Superior temporal gyrus (tissue), 1 donor: ENCODE results near the gene ALKBH4.
A peak's percentile ranks its signal among the peaks of the same experiment; 100 is the strongest.
"Not testable (repeated sequence)": the region's sequence is repeated elsewhere in the genome, so short reads cannot be mapped to it uniquely, and the experiment has no call there.

Source experiments
- DNase-seq: peaks from one replicate; pipeline ENCODE4 v3.0.0-alpha.2; 2016; ENCODE audit errors: extremely low spot score

The ALKBH4 gene

DNA sequence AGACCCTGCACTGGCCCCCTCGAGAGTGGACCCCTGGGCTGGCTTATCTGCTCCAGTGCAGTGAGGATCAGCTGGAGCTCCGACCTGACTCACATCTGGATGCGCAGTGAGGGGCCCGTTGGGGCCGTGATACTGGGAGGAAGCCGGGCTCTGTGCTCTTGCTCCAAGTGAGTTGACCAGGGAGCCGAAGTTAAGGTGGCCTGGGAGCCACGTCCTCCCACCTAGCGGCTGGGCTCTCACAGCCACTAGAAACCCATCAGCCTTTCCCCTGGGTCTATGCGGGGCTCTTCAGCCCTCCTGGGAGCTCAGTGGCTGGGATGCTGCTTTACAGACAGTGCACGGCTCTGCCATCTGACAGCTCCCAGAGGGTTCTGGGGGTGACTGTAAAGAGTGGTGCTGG is 9.1 kb downstream of the ALKBH4 start:
- no peak for DNase-seq

DNA sequence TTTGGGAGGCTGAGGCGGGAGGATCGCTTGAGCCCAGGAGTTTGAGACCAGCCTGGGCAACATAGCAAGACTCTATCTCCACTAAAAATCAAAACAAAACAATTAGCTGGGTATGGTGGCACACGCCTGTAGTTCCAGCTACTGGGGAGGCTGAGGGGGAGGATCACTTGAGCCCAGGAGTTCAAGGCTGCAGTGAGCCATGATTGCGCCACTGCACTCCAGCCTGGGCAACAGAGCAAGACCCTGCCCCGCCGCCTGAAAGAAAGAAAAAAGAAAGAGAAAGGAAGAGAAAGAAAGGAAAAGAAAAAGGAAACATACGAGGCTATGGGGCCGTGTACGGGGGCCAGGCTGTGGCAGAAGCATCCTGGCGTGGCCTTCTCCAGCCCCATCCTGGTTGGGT is 9.7 kb downstream of the ALKBH4 start:
- DNase-seq = not testable (repeated sequence)

- no peak for DNase-seq
Observed at GRCh38 chr7:102454468-102454867, 10.2 kb downstream of the ALKBH4 start.

GRCh38 chr7:102453319-102453718 is 11.3 kb downstream of the ALKBH4 start:
- no peak for DNase-seq

DNA sequence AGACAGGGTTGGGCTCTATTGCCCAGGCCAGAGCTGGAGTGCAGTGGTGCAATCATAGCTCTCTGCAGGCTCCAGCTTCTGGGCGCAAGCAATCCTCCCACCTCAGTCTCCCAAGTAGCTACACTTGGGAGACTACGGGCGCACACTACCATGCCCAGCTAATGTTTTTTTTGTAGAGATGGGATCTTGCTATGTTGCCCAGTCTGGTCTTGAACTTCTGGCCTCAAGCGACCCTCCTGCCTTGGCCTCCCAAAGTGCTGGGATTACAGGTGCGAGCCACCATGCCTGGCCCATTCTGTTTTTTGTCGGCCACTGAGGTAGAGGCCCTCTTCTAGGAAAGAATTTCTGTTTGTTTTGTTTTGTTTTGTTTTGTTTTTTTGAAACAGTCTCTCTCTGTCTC is 12.2 kb downstream of the ALKBH4 start:
- DNase-seq = no peak

DNA sequence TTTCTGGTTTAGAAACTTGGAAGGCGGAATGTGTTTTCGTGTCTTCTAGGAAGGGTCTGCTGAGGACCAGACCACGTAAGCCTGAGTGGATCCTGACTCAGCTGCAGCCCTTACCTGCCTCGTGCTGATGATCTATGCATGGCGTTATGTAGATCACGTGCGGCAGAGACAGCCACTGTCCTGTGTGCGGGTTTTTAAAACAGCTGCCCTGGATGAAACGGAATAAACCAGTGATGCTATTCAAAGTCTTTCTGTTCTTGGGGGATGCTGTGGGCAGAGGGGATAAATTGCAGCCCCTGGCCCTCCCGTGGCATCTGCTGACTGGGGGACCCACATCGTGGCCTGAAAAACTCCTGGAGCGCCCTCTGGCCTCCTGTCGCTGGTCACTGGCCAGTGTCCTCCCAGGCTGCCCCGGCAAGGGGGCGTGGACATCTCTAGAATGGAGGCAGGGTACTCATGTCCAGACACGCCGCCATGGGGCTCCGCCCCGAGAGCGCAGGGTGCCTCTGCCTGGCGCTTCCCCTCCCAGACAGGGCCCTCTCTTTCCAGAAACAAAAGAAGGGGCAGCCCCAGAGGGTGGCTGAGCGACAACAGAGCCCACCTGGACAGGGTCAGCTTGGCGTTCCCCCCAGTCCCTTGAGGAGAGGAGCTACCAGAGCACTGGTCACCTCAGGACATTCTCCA is 13.2 kb downstream of the ALKBH4 start:
- no peak for DNase-seq

GRCh38 chr7:102450242-102450641 is 14.4 kb downstream of the ALKBH4 start:
- no peak for DNase-seq

GRCh38 chr7:102449136-102449535 is 15.5 kb downstream of the ALKBH4 start:
- DNase-seq = no peak

DNA sequence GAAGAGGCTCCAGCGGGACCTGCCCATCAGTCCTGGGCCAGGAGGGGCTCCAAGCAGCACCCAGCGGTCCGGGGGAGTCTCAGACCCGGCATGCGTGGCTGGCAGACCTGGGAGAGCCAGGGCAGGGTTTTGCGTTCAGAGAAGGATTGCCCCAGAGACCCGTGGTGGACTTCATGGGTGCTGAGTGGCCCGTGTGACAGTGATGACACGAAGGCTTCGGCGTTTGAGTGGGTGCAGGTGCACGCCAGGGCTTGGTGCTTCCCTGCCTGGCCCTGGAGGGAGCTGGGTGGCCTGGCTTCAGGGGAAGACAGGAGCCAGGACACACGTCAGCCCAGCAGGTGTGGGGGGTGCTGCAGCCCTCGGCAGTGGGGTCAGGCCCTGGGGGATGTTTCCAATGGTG is 17.4 kb downstream of the ALKBH4 start:
- no peak for DNase-seq

DNA sequence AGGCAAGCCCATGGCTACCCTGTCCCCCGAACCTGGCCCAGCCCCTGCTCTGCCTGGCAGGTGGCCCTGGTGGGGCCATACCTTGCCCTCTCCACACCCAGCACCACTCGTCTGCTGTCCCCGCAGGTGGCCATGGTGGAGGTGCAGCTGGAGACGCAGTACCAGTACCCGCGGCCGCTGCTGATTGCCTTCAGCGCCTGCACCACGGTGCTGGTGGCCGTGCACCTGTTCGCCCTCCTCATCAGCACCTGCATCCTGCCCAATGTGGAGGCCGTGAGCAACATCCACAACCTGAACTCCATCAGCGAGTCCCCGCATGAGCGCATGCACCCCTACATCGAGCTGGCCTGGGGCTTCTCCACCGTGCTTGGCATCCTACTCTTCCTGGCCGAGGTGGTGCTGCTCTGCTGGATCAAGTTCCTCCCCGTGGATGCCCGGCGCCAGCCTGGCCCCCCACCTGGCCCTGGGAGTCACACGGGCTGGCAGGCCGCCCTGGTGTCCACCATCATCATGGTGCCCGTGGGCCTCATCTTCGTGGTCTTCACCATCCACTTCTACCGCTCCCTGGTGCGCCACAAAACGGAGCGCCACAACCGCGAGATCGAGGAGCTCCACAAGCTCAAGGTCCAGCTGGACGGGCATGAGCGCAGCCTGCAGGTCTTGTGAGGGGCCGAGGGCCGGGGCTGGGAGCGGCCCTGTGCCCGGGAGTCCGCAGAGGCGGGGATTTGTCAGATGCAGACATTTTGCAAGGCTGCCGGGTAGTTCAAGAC is 18.1 kb downstream of the ALKBH4 start:
- DNase-seq = no peak

DNA sequence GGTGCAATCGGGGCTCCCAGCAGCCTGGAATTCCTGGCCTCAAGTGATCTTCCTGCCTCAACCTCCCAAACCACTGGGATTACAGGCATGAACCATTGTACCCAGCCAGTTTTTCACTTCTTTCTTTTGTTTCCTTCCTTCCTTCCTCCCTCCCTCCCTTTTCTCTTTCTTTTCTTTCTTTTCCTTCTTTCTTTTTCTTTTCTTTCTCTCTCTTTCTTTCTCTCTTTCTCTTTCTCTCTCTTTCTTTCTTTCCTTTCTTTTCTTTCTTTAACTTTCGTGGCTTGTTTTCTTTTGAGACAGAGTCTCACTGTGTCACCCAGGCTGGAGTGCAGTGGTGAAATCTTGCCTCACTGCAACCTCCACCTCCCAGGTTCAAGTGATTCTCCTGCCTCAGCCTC is 19.0 kb downstream of the ALKBH4 start:
- DNase-seq = no peak

DNA sequence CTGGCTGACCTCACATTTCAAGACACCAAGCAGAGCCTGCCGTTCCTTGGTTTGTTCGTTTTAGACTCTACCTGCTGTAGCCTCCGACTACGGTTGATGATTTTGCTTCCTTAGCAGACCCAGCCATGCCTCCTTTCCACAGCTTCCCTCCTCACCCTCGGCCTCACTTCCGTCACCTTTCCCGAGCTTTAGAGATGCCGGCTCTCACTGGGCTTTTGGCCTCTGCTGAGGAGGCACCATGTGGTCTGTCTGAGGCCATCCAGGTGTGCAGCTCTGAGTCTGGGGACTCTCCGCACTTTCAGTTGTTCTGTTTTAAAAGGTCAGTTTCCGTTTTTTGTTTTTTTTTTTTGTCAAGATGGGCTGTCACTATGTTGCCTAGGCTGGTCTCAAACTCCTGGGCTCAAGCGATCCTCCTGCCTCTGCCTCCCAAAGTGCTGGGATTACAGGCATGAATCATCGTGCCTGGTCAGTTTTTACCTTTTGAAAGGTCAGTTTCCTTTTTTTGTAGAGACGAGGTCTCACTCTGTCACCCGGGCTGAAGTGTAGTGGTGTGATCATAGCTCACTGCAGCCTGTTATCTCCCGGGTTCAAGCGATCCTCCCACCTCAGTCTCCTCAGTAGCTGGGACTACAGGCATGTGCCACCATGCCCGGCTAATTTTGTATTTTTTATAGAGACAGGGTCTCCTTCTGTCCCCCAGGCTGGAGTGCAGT is 19.5 kb downstream of the ALKBH4 start:
- DNase-seq = no peak

DNA sequence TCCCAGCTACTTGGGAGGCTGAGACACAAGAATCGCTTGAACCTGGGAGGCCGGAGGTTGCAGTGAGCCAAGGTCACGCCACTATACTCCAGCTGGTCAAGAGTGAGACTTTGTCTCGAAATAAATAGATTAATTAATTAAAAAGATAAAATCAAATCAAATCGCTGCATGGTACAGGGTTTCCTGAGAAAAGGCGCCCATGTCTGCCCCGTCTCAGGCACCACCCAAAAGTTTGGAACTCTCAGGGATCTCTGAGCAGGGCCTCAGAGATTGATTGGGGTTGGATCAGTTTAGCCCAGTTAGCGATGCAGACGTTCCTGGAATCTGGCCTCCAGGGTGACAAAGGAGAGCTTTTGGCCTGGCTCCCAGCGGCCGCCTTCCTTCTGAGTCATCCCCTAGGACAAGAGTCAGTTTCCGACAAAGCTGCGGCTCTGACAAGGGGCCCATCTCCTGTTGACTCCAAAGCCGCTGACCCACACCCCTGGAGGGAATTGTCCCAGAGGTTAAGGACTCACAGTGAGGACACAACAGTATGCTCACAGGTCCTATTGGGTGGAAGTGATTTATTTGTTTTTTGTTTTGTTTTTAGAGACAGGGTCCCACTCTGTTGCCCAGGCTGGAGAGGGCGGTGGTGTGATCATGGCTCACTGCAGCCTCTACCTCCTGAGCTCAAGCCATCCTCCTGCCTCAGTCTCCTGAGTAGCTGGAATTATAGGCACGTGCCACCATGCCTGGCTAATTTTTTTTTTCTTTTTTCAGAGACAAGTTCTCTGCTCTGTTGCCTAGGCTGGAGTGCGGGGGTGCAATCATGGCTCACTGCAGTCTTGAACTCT is 24.5 kb downstream of the ALKBH4 start:
- no peak for DNase-seq

DNA sequence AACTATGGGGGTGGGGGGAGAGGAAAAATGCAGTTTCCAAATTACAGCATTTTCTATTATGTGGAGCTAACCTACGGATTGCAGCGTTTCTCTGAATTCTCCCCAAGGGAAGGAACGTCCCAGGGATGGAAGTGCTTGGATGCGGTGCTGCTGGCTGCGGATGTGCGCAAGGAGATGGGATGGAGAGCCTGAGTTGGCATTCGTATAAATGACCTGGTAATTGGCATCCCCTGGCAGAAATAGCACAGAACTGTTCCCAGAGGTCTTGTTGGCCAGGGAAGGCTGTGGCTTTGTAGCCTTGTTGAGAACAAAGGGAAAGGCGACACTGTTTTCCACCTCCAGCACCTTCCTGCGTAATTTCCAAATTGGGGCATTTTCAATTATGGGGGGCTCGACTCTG is 28.5 kb downstream of the ALKBH4 start:
- no peak for DNase-seq

GRCh38 chr7:102434039-102434486 is 30.6 kb downstream of the ALKBH4 start:
- DNase-seq = no peak

DNA sequence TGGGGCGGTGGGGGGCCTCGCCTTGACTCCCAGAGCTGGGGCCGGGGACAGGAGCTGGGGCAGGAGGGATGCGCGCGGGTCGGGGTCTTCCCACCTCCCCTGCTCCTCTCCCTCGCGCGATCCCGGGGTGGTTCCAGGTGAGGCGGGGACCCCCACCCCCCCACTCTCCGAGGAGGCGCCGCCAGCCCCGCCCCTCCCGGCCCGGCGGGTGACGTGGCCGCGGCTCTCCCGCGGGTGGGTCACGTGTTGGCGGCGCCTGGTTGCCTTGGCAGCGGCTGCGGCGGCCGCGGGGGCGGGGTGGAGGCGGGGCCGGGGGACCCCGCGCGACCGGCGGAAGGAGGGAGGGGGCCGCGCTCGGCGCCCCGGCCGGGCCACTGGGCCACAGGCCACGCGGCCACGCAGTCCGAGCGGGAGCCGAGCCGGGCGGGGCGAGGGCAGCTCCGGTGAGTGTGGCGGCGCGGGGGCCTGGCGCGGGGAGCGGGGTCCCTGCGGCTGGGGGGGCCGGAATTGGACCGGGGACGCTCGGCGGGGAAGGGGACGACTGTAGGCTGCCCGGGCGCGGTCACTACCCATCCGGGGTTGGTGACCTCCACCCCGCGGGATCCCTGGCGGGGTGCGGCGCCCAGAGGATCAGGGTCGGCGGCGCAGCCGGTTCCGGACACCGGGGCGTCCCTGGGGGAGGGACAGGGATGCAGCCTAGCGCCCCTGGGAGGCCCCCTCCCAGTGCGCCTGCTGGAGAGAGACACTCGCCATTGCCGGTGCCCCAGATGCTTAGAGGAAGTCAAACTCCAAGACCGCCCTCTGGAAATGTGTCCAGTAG is 31.2 kb downstream of the ALKBH4 start, which contains the start of gene ORAI2:
Gene ORAI2, plus strand, starts transcription at position 357 of the 820 bp plus-strand sequence. CDS start 5,382 bp downstream, outside the sequence.
- peak; percentile 44 for DNase-seq

DNA sequence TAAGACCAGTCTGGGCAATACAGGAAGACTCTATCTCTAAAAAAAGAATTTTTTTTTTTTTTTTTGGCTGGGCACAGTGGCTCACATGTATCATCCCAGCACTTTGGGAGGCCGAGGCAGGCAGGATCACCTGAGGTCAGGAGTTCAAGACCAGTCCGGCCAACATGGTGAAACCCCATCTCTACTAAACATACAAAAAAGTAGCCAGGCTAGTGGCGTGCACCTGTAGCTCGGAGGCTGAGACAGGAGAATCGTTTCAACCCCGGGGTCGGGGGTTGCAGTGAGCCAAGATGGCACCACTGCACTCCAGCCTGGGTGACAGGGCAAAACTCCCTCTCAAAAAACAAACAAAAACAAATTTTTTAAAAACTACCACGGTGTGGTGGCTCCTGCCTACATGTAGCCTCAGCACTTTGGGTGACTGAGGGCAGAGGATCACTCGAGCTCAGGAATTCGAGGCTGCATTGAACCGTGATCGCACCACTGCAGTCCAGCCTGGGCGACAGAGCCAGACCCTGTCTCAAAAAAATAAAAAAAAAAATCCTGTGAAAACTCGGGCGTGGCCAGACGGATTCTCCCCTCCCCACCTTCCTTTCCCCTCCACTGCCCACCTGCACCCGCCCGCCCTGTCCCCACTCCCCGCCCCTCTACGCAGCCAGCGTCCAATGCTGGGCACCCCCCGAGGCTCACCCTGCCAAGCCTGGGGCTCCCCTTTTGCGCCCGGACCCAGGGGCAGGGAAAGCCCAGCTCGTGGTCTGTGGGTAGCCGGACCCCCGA is 32.0 kb downstream of the ALKBH4 start:
- no peak for DNase-seq

GRCh38 chr7:102431617-102432298 is 32.9 kb downstream of the ALKBH4 start:
- DNase-seq = peak; percentile 74

DNA sequence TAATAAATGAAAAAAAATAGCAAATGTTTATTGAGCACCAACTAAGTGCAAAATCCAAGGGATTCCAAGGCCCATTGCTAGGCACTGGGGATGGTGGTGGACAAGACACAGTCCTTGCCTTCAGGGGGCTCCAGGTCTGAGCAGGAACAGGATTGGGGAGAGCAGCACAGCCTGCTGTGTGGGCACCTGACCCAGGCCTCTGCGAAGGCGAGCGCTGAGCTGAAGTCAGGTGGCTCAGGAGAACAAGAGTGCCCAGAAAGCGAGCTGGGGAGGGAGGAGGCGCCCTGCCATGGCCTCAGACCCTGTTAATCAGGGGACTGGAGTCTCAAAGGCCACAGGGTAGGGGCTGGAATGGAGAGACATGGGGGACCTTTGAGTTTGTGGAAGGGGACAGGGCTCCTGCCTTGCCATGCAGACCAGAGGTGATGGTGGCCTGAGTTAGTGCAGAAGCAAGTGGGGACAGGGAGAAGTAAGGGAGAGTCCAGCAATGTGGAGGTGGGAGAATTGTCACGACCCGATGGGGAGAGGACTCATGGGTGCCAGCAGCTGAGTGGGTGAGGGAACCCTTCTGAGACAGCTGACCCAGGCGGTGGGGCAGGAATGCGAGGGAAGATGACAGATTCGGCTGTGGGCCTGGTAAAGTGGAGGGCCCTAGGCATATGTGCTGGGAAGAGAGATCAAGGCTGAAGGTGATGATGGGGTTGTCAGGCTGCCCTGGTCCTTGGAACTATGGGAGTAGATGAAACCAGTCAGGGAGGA is 35.3 kb downstream of the ALKBH4 start:
- no peak for DNase-seq
